Activated B cell treated with CpG ODN at 0.5 μM for 24 hours (primary cell): ENCODE data around the gene F8. TPM values are rescaled to one million over a fixed set of nuclear protein-coding genes. Genes with fewer than 3 reads are reported as not detected.
"Not testable (repeated sequence)": the region's sequence is repeated elsewhere in the genome, so short reads cannot be mapped to it uniquely, and the experiment has no call there.

Experiments used
- ATAC-seq: fragments of 200-7000 bp; cut with Tn5 transposase; one replicate; pipeline ENCODE4 v1.10.0; 2021; ENCODE audit warnings: low read depth, mild to moderate bottlenecking, moderate library complexity
- CTCF ChIA-PET: fragments of 350-600 bp; sonication (Branson Sonifier 250); formaldehyde crosslinking; loops from one replicate; lab custom pipeline; 2021; ENCODE audit warnings: antibody characterized with exemption; lab: Charles Lee
- POLR2A ChIA-PET: fragments of 350-600 bp; sonication (Branson Sonifier 250); formaldehyde crosslinking; loops from one replicate; lab custom pipeline; 2021; ENCODE audit warnings: antibody characterized with exemption; lab: Charles Lee
- DNase-seq: peaks from one replicate; pipeline ENCODE4 v3.0.0; 2022
- H3K27ac Mint-ChIP-seq: one replicate; pipeline ENCODE4 v1.8.0; 2020; ENCODE audit warnings: mixed read lengths
- H3K27me3 Mint-ChIP-seq: one replicate; pipeline ENCODE4 v1.8.0; 2021; ENCODE audit warnings: mixed read lengths
- H3K36me3 Mint-ChIP-seq: one replicate; pipeline ENCODE4 v1.8.0; 2021; ENCODE audit warnings: low read depth, mixed read lengths
- H3K4me1 Mint-ChIP-seq: one replicate; pipeline ENCODE4 v1.8.0; 2021; ENCODE audit warnings: mixed read lengths
- H3K4me3 Mint-ChIP-seq: one replicate; pipeline ENCODE4 v1.8.0; 2020; ENCODE audit warnings: mild to moderate bottlenecking, mixed read lengths
- H3K9me3 Mint-ChIP-seq: one replicate; pipeline ENCODE4 v1.8.0; 2020; ENCODE audit warnings: mixed read lengths
- CTCF ChIP-seq: fragments of 200-600 bp; IDR thresholded peaks from one replicate; pipeline ENCODE4 v1.8.0; 2022; ENCODE audit warnings: antibody characterized with exemption, mild to moderate bottlenecking
- intact Hi-C: fragments of 100-400 bp; cut with micrococcal nuclease; formaldehyde crosslinking; loops from one replicate; pipeline ENCODE4 v1.15.1; 2024
- total RNA-seq: library from RNA; stranded (reverse); gene quantifications from 2 replicates; pipeline ENCODE4 v1.2.3, GENCODE V29; 2022

F8 gene
- total RNA-seq, 1 donor from 2014 or later: 2.0 TPM

- intact Hi-C loops: no loop called here
- Mint-ChIP-seq H3K27ac (no peak overlapping the region), H3K36me3 (no peaks in the 10 kb centered on the region), H3K27me3 (no peaks in the 10 kb centered on the region), H3K9me3 (no peaks in the 10 kb centered on the region), H3K4me3 (no peak overlapping the region), H3K4me1 (no peaks in the 10 kb centered on the region)
- ChIA-PET POLR2A (no interaction called here), CTCF (no interaction called here)
- no peak for TF ChIP-seq CTCF
- ATAC-seq (no peak), DNase-seq (no peak)
Observed at GRCh38 chrX:155020591-155020990, 1.9 kb downstream of the F8 start.

GRCh38 chrX:155009994-155010472, 12.5 kb downstream of the F8 start:
- DNase-seq (no peak), ATAC-seq (no peak)
- ChIA-PET CTCF (no interaction called here), POLR2A (no interaction called here)
- TF ChIP-seq CTCF: no peak
- Mint-ChIP-seq H3K27ac (no peak overlapping the region), H3K27me3 (no peaks in the 10 kb centered on the region), H3K9me3 (no peaks in the 10 kb centered on the region), H3K36me3 (no peaks in the 10 kb centered on the region), H3K4me3 (no peak overlapping the region), H3K4me1 (no peaks in the 10 kb centered on the region)
- intact Hi-C loops: no loop called here

GRCh38 chrX:155008578-155008977, 13.9 kb downstream of the F8 start:
- ATAC-seq, intact Hi-C loops, H3K9me3 Mint-ChIP-seq, H3K4me1 Mint-ChIP-seq, H3K27ac Mint-ChIP-seq, H3K4me3 Mint-ChIP-seq, H3K36me3 Mint-ChIP-seq, DNase-seq, H3K27me3 Mint-ChIP-seq, CTCF ChIA-PET, POLR2A ChIA-PET: not testable (repeated sequence)

GRCh38 chrX:155006913-155007671, 15.4 kb downstream of the F8 start:
- CTCF ChIA-PET: interaction anchor here (0.7 kb wide), 1 partner anchor 13 kb away, joined by 3 read pairs; no protein-coding TSS in a partner anchor
- ATAC-seq, DNase-seq, POLR2A ChIA-PET, H3K27ac Mint-ChIP-seq, H3K9me3 Mint-ChIP-seq, H3K4me1 Mint-ChIP-seq, intact Hi-C loops, H3K4me3 Mint-ChIP-seq, H3K36me3 Mint-ChIP-seq, H3K27me3 Mint-ChIP-seq: not testable (repeated sequence)

GRCh38 chrX:155006379-155006778, 16.1 kb downstream of the F8 start:
- H3K4me3 Mint-ChIP-seq, CTCF ChIA-PET, intact Hi-C loops, H3K27ac Mint-ChIP-seq, ATAC-seq, H3K4me1 Mint-ChIP-seq, H3K9me3 Mint-ChIP-seq, H3K36me3 Mint-ChIP-seq, POLR2A ChIA-PET, DNase-seq, H3K27me3 Mint-ChIP-seq: not testable (repeated sequence)

- H3K36me3 Mint-ChIP-seq: no peaks in the 10 kb centered on the region
- no peaks in the 10 kb centered on the region for H3K9me3 Mint-ChIP-seq
- ChIA-PET CTCF (no interaction called here), POLR2A (no interaction called here)
- DNase-seq: no peak
- intact Hi-C loops: no loop called here
- no peak overlapping the region for H3K4me3 Mint-ChIP-seq
- peaks cover 4% of the 10 kb centered on the region for H3K27me3 Mint-ChIP-seq
- H3K4me1 Mint-ChIP-seq: no peaks in the 10 kb centered on the region
- no peak for ATAC-seq
- H3K27ac Mint-ChIP-seq: no peak overlapping the region
- no peak for TF ChIP-seq CTCF
Observed at GRCh38 chrX:155005190-155005589, 17.3 kb downstream of the F8 start.
